Endodermal cell (in vitro differentiated cells): Measurements from ENCODE around the gene NOL6. TPM values are rescaled to one million over a fixed set of nuclear protein-coding genes. Genes with fewer than 3 reads are reported as not detected.

ENCODE experiments used
- DNase-seq: peaks from one replicate; pipeline ENCODE4 v3.0.0-alpha.2; 2017
- H3K27ac ChIP-seq: 2 replicates; pipeline ENCODE4 v1.5.1; 2013; ENCODE audit warnings: mild to moderate bottlenecking, low read depth, low read length, moderate library complexity
- H3K27me3 ChIP-seq: 2 replicates; pipeline ENCODE4 v1.6.1; 2013; ENCODE audit warnings: mild to moderate bottlenecking, low read length, moderate library complexity; ENCODE audit not compliant: insufficient read depth, control insufficient read depth, poor library complexity, severe bottlenecking
- H3K36me3 ChIP-seq: 2 replicates; pipeline ENCODE4 v1.7.0; 2013; ENCODE audit warnings: mild to moderate bottlenecking, low read length, moderate library complexity; ENCODE audit not compliant: control insufficient read depth, insufficient read depth
- H3K4me1 ChIP-seq: one replicate; pipeline ENCODE4 v1.7.0; 2013; ENCODE audit warnings: low read length; ENCODE audit not compliant: control insufficient read depth, insufficient read depth
- H3K4me3 ChIP-seq: 2 replicates; pipeline ENCODE4 v1.5.1; 2013; ENCODE audit warnings: mild to moderate bottlenecking, low read length, moderate library complexity
- H3K9ac ChIP-seq: 2 replicates; pipeline ENCODE4 v1.6.1; 2013; ENCODE audit warnings: mild to moderate bottlenecking, low read length, moderate library complexity; ENCODE audit not compliant: poor library complexity, severe bottlenecking; ENCODE audit errors: extremely low read depth
- H3K9me3 ChIP-seq: 2 replicates; pipeline ENCODE4 v1.6.1; 2013; ENCODE audit warnings: mild to moderate bottlenecking, low read length, moderate library complexity; ENCODE audit not compliant: control insufficient read depth
- H3K27ac Mint-ChIP-seq: 2 replicates; pipeline ENCODE4 v1.8.0; 2020; ENCODE audit warnings: mixed read lengths
- H3K27me3 Mint-ChIP-seq: 2 replicates; pipeline ENCODE4 v1.8.0; 2021; ENCODE audit warnings: mild to moderate bottlenecking, mixed read lengths; ENCODE audit not compliant: insufficient read depth
- H3K36me3 Mint-ChIP-seq: 2 replicates; pipeline ENCODE4 v1.8.0; 2020; ENCODE audit warnings: low read depth, mixed read lengths
- H3K4me1 Mint-ChIP-seq: 2 replicates; pipeline ENCODE4 v1.8.0; 2020; ENCODE audit warnings: mixed read lengths
- H3K4me3 Mint-ChIP-seq: 2 replicates; pipeline ENCODE4 v1.8.0; 2020; ENCODE audit warnings: mild to moderate bottlenecking, moderate library complexity, mixed read lengths
- H3K9me3 Mint-ChIP-seq: 2 replicates; pipeline ENCODE4 v1.8.0; 2020; ENCODE audit warnings: mild to moderate bottlenecking, mixed read lengths
- CTCF ChIP-seq: fragments of 200-600 bp; sonication (generic); conservative IDR thresholded peaks from 2 replicates; pipeline ENCODE4 v1.5.0; 2021; ENCODE audit warnings: antibody characterized with exemption, mild to moderate bottlenecking
- WGBS, 2 experiments: methylation state at CpG; one replicate each; pipeline versions ENCODE4 v1.1.5 to v1.1.7; 2013; ENCODE audit warnings: missing lambda C conversion rate in 2 of 2, mixed read lengths in 1 of 2; ENCODE audit not compliant: insufficient coverage in 1 of 2, insufficient read length in 1 of 2; 5-methylcytosine and 5-hydroxymethylcytosine counted together
- total RNA-seq, 2 donors: library from RNA; stranded (reverse); fragmentation: NEBNext Ultra II Directional in 1 of 2; extraction: Animal tissue kit (Norgen Biotek cat#: 25700) in 1 of 2; gene quantifications; 2 replicates in 1 of 2; 3 replicates in 1 of 2; pipeline ENCODE4 v1.2.1, GENCODE V29; 2021

NOL6 gene
- total RNA-seq, 2 donors from 2014 or later: 34.2 to 34.6 TPM

- Mint-ChIP-seq H3K27ac (no peak overlapping the region), H3K4me3 (no peak overlapping the region), H3K9me3 (no peaks in the 10 kb centered on the region), H3K4me1 (peaks cover 26% of the 10 kb centered on the region), H3K36me3 (no peaks in the 10 kb centered on the region), H3K27me3 (peaks cover 7% of the 10 kb centered on the region)
- peaks cover 7% of the 10 kb centered on the region for H3K4me1 ChIP-seq
- H3K27ac ChIP-seq: no peak overlapping the region
- no peak overlapping the region for H3K9ac ChIP-seq
- H3K4me3 ChIP-seq: no peak overlapping the region
- no peaks in the 10 kb centered on the region for H3K27me3 ChIP-seq
- no peaks in the 10 kb centered on the region for H3K9me3 ChIP-seq
- H3K36me3 ChIP-seq: no peaks in the 10 kb centered on the region
- 85% methylated on average over 1 of the region's 1 CpG; no CpG with 5 or more reads in 1 of the 2 experiments for WGBS, 2 experiments
- DNase-seq: no peak
- TF ChIP-seq CTCF: no peak
These were observed 33.1 kb downstream of the NOL6 start for GRCh38 chr9:33440609-33441008.

GRCh38 chr9:33440204-33440603, 33.5 kb downstream of the NOL6 start:
- H3K27ac Mint-ChIP-seq: no peak overlapping the region
- Histone ChIP-seq H3K9me3 (no peaks in the 10 kb centered on the region), H3K36me3 (no peaks in the 10 kb centered on the region), H3K4me3 (no peak overlapping the region), H3K27ac (no peak overlapping the region), H3K9ac (no peak overlapping the region), H3K27me3 (no peaks in the 10 kb centered on the region), H3K4me1 (peaks cover 6% of the 10 kb centered on the region)
- DNase-seq: no peak
- peaks cover 7% of the 10 kb centered on the region for H3K27me3 Mint-ChIP-seq
- H3K36me3 Mint-ChIP-seq: no peaks in the 10 kb centered on the region
- TF ChIP-seq CTCF: no peak
- WGBS, 2 experiments: 88 to 91% methylated on average over 5 to 7 of the region's 7 CpGs
- H3K4me3 Mint-ChIP-seq: no peak overlapping the region
- H3K4me1 Mint-ChIP-seq: peaks cover 24% of the 10 kb centered on the region
- no peaks in the 10 kb centered on the region for H3K9me3 Mint-ChIP-seq

GRCh38 chr9:33439731-33440130, 34.0 kb downstream of the NOL6 start:
- TF ChIP-seq CTCF: no peak
- Histone ChIP-seq H3K9ac (no peak overlapping the region), H3K36me3 (no peaks in the 10 kb centered on the region), H3K4me3 (no peak overlapping the region), H3K9me3 (no peaks in the 10 kb centered on the region), H3K27ac (no peak overlapping the region), H3K27me3 (no peaks in the 10 kb centered on the region), H3K4me1 (peaks cover 2% of the 10 kb centered on the region)
- H3K4me1 Mint-ChIP-seq: peaks cover 21% of the 10 kb centered on the region
- 78 to 84% methylated on average over 3 to 6 of the region's 6 CpGs for WGBS, 2 experiments
- no peak for DNase-seq
- no peaks in the 10 kb centered on the region for H3K9me3 Mint-ChIP-seq
- peaks cover 7% of the 10 kb centered on the region for H3K27me3 Mint-ChIP-seq
- H3K36me3 Mint-ChIP-seq: no peaks in the 10 kb centered on the region
- no peak overlapping the region for H3K27ac Mint-ChIP-seq
- H3K4me3 Mint-ChIP-seq: no peak overlapping the region
